HG03280 (cell line): ENCODE data around the gene ZFP36L2.

Source experiments
- ATAC-seq: cut with Tn5 transposase; IDR thresholded peaks from one replicate; pipeline ENCODE4 v1.9.1; 2021; ENCODE audit warnings: mild to moderate bottlenecking, moderate library complexity; ENCODE audit not compliant: unreplicated experiment

Gene ZFP36L2

DNA sequence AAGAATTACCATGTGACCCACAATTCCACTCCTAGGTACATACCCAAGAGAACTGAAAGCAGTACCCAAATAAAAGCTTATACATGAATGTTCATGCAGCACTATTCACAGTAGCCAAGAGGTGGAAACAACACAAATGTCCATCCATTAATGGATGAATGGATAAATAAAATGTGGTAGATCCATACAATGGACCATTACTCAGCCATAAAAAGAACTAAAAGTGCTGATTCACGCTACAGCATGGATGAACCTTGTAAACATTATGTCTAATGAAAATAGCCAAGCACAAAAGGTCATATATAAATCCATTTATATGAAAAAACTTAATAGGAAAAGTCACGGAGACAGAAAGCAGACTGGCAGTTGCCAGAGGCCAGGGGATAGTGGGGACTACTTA lies 23.6 kb upstream of the ZFP36L2 start:
- no peak for ATAC-seq

GRCh38 chr2:43248621-43249020 lies 22.2 kb upstream of the ZFP36L2 start:
- ATAC-seq, result no peak

DNA sequence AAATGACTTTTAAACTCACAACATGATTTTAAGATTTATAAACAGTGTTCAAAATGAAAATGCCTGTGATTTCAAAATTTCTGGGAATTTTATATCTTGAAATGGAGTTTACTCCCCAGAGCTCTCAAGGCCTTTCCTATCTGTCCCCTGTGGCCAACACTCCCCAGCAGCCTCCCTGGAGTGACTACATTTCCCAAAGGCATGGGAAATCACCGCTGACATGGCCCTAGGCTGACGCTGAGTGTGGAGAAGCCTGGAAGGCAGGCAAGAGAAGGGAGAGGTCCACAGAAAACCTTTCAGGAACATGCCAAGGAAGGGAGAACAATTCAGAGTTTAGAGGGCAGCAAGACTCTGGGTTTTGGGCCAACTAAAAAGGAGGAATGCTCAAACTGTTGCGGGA lies 20.2 kb upstream of the ZFP36L2 start:
- ATAC-seq, result no peak

- no peak for ATAC-seq
Observed at GRCh38 chr2:43241558-43241957, 15.2 kb upstream of the ZFP36L2 start.

- ATAC-seq, result no peak
Observed at GRCh38 chr2:43240766-43241150, 14.4 kb upstream of the ZFP36L2 start.

DNA sequence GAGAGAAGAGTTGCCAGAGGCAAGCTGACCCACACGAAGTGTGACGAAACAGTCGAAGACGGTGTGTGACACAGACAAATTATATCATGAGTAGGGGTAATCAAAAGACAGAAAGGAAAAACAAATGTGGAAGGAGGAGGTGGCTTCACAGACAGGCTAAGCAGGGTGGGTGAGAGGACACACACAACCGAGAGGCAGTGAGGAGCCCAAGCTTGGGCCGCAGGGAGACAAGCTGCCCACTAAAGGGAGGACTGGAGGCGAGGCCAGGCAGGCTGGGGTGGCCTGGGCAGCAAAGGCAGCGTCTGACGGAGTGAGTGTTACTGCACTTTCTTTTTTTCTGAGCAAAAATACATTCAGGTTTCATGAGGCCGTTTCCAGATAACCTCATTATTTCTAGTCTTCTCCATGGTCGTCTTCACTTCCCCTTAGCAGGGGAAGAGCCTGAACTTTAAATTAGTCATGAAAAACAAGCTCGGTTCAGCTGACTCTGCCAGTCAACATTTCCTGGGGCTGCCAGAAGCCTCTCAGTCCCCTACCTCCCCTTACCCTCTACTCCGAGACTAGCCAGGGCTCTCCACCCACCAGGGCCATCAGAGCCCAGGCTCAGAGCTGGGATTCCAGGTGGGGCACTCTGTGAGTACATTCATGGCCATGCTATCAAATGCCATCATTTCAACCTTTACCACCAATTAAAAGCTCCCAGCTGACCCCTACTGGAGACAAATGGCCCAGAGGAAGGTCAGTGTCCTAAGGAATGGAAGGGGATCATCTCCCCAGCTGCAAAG lies 13.8 kb upstream of the ZFP36L2 start:
- no peak for ATAC-seq

- ATAC-seq, result no peak
Observed at GRCh38 chr2:43238813-43239212, 12.4 kb upstream of the ZFP36L2 start.

DNA sequence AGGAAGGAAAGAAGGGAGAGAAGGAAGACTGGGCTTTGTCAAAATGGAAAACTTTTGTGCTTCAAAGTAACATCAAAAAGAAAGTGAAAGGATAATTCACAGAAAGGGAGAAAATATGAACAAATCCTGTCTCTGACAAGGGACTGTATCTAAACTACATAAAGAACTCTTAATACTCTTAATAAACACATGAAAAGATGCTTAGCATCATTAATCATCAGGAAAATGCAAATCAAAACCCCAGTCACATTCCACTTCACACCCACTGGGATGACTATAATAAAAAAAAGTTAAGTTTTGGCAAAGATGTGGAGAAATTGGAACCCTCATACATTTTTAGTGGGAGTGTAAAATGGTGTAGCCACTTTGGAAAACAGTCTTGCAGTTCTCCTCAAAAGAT lies 11.8 kb upstream of the ZFP36L2 start:
- ATAC-seq, result no peak

- ATAC-seq, result no peak
Observed at GRCh38 chr2:43233218-43234212, 7.1 kb upstream of the ZFP36L2 start.

- ATAC-seq, result no peak
Observed at GRCh38 chr2:43230951-43231827, 4.8 kb upstream of the ZFP36L2 start.

DNA sequence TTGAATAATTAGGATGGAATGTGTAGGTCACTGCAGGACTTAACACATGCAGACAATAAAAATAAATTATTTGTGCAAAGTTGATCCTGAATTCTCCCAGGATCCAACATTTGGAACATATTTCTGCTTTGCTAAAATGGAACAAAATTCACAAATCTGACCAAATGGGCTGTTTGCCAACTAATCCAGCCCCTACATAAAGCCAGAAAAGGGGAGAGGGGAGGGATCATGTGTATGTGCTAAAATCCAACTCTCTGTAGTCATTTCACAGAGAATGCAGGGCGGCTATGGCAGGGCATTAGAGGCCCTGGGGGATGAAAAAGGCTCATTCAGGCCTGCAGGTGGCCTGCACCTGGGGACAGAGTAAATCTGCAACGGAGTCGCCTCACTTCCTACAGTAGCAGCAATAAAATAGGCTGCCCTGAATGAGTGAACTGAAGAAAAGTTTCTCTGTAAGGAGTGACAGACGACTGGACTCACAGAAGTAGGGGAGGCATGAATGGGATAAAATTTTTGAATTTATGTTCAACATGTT lies 4.0 kb upstream of the ZFP36L2 start:
- ATAC-seq, result no peak

DNA sequence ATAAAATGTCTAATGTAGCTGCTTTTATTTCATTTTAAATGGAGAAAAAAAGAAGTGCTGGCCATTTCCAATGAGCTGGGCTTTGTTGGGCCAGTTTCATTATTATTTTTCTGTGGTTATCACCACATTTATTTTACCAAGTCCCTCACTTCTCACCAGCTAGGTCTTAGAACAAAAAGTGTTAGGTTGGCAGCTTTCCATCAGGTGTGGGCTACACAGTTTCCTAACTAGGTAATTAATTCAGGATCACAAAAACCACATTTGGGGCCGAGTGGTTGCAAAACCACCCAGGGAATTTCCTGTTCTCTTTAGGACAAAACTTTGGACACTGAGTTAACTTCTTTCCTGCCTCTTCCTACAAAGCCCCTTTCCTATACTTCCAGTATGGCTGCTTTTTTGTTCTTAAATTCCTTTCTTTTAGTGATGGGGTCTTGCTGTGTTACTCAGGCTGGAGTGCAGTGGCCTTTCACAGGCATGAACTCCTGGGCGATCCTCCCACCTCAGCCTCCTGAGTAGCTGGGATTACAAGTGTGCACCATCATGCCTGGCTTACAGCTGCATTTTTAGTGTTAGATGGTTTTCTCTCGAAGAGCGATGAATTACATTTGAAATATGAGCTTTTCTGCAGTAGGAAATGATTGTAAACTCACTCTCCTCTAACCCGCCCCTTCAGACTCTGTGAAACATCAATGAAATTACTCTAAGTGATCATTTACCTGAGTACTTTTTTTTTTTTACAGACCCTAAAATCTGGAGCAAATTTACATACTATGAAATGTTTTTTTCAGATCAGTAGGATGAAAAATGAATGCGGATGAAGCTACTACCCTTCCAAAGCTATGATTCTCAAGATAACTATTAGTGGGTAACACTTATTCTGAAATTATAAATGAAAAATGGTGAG lies 2.6 kb upstream of the ZFP36L2 start:
- no peak for ATAC-seq

GRCh38 chr2:43228321-43228751 lies 1.9 kb upstream of the ZFP36L2 start:
- ATAC-seq, result no peak

- ATAC-seq, result no peak
Observed at GRCh38 chr2:43227830-43228281, 1.4 kb upstream of the ZFP36L2 start.

DNA sequence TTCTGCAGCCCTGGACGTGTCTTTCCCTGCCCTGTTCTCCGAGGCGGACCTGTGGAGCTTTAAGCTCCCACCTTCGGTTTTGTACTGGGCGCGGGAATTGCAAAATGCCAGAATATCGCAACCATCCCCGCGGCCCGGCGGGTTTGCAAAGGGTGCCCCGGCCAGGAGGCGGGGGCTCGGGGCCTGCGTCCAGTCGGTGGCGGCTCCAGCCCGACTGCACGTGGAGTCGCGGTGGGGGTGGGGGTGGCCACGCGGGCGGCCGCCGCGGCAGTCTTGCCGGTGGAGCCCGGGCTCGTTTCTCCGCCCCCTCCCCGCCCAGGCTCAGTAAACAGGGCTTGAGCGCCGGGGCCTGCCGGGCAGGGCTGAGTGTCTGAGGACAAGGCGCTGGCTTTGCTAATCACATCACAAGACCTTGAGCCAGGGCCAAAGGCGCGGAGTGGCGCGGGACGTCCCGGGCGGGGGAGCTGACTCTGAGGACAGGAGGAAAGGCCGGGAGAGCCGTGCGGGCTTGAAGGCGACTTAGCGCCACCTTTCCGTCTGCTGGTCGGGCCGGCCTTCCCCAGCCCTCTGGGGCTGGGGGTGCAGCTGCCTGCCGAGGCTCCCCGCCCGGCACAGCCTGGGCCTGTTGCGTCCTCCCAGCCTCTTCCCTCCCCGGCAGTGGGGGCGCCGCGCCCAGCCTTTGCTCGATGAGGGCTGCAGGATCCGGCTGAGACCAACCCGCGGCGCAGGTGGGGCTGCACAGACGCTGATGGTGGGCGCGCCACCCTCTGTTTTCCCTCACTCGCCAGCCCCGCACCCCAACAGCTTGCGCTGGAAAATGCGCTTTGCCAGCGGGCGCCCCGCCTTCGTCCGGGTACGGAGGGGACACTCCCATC lies 786 bp upstream of the ZFP36L2 start:
- ATAC-seq, result peak; percentile 13

DNA sequence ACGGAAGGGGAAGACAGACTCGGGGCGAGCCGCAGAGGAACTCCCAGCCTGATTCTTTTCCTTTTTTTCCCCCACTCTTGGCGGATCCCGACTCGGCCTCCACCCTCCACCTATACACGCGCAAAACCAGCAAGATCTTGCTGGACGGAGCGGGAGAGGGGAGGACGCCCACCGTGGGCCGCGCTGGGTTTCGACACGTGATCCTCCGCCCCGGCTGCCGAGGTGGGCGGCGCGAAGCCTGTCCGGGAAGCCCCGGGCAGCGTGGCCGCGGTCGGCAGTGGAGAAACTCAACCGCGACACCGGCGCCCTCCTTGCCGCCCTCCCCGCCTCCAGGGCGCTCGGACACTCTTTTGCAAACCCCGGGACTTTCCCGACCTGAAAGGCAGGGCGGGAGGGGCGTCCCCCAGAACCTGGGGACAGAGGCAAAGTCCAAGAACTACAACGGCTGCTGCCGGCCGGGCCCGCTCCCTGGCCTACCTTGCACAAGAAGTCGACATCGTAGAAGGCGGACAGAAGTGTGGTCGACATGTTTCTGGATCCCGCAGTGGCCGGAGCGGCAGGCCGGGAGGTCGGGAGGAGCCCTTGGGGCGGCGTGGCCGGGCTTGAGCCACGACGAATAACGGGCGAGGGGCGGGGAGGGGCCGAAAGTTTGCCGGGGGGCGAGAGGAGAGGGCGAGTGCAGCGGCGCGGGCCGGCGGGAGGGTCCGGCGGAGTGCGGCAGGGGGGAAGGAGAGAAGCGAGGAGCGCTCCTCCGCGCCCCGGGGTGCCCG lies 433 bp downstream of the ZFP36L2 start:
- ATAC-seq, result peak; percentile 29

DNA sequence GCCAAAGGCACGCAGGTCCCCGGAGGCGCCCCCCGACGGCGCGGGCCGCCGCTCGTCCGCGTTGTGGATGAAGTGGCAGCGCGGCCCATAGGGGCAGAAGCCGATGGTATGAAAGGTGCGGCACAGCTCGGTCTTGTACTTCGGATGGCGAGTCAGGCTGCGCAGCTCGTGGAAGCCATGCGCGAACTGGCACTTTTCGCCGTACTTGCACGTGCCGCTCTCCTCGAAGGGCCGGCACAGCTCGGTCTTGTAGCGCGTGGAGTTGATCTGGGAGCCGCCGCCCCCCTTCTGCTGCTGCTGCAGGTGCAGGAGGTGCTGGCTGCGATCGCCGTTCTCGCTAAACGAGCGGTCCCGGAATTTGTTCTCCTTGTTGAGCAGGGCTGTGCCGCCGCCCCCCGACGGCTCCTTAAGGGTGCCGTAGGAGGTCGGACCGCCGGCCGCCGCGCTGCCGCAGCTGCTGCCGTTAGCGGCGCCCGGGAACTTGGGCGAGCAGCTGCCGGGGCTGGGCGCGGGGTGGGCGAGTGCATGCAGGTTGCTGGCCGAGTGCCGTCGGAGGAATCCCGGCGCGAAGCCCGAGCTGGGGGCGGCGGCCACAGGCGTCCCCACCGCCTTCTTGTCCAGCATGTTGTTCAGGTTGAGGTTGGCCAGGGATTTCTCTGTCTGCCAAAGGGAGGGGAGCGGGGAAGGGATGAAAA lies 1.2 kb downstream of the ZFP36L2 start:
- ATAC-seq, result no peak
